Activated CD4-positive, alpha-beta T cell treated with anti-CD3 and anti-CD28 coated beads, Interleukin-2, Interleukin-6, amounts not matched to agents 100 ng/mL and 50 ng/mL, durations not matched to agents 16 hours and 8 hours (primary cell): Measurements from ENCODE around the gene SLC16A6.
"Not testable (repeated sequence)": the region's sequence is repeated elsewhere in the genome, so short reads cannot be mapped to it uniquely, and the experiment has no call there.

Source experiments
- DNase-seq: peaks from one replicate; pipeline ENCODE4 v3.0.0-alpha.2; 2020

The SLC16A6 gene

DNA sequence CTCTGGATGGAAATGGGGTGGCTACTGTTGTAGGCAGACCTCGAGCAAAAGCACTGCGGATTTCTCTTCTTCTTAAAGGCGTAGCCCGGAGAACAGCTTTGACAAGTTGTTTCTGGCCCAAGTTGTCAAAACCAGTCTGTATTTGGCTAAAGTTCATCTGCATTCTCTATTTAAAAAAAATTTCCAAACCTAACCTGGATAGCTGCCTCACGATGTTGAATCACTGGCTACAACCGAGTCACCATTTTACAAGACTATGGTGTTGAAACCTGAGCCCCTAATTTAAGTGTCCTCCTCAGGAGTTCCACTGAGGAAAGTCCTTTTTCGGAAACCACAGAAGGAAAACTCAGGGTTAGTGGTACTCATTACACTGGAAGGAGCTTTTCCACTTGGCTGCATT is 1.5 kb downstream of the SLC16A6 start:
- no peak for DNase-seq

GRCh38 chr17:68288804-68289203 is 2.1 kb downstream of the SLC16A6 start:
- peak; percentile 35 for DNase-seq

DNA sequence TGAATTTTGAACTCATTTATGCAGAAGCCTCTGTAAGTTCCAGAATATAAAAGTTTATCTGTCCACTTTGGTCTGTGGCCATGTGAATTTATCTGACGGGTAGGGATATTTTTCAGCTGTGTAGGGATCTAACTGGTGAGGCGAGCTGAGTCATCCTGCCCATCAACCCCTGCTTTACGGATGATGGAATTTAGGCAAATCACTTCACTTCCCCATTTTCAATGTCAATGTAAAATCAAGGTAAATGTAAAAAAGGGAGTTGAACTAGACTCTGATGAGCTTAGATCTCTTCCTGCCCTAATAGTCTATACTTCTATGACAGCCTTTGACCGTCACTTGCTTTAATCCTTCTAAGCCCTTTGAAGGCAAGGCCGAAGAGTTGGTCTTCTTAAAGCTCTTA is 2.6 kb downstream of the SLC16A6 start:
- no peak for DNase-seq

DNA sequence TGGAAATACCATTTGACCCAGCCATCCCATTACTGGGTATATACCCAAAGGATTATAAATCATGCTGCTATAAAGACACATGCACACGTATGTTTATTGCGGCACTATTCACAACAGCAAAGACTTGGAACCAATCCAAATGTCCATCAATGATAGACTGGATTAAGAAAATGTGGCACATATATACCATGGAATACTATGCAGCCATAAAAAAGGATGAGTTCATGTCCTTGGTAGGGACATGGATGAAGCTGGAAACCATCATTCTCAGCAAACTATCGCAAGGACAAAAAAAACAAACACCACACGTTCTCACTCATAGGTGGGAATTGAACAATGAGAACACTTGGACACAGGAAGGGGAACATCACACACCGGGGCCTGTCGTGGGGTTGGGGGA is 9.0 kb downstream of the SLC16A6 start:
- not testable (repeated sequence) for DNase-seq

DNA sequence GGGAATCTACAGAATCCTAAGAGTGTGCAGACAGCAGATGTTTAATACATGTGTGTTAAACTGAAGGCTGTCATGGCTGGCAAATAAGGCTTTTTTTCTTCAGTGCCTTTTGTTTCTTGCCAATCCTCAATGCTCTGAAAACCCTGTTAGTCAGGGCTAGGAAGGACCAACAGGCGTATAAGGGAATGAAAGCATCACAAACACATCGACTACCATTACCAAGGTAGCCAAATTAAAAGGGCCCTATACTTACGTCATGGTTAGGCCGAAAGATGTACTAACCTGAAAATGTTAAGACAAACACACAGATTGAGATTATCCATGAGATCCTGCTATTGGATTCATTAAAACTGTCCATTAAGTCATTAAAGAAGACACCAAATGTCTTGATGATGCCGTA is 13.1 kb downstream of the SLC16A6 start:
- no peak for DNase-seq

DNA sequence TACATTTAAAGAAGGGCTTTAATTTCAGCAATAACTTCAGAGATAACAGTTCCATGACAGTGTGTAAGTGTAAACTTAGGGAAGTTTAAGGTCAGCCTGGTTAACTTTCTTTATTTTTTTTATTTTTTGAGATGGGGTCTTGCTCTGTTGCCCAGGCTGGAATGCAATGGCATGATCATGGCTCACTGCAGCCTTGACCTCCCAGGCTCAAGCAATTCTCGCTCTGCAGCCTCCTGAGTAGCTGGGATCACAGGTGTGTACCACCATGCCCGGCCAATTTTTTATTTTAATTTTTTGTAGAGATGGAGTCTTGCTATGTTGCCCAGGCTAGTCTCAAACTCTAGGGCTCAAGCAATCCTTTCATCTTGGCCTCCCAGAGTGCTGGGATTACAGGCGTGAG is 14.6 kb downstream of the SLC16A6 start:
- not testable (repeated sequence) for DNase-seq

- no peak for DNase-seq
Measured at GRCh38 chr17:68273722-68274121, 17.2 kb downstream of the SLC16A6 start.

- not testable (repeated sequence) for DNase-seq
Measured at GRCh38 chr17:68265833-68266232, 25.1 kb downstream of the SLC16A6 start.

DNA sequence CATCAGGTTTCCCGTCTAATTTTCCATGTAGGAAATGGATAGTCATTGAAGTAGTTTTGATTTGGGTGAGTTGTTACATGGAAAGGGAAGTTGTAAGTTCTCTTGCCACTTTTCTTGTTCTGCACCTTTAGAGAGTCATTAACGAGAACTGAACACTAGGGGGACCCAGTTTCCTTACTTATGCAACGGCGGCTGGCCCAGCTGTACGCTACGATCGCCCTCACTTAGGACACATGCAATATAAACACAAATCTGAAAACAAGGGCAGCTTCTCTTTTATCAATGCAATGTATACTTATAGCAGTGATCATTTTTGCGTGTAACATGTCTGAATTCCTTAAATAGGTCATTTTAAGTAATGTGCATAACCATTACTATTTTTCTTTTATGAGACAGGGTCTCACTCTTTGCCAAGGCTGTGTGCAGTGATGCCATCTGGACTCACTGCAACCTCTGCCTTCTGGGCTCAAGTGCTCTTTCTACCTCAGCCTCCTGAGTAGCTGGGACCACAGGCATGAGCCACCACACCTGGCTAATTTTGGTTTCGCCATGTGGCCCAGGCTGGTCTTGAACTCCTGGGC is 27.7 kb downstream of the SLC16A6 start:
- peak; percentile 61 for DNase-seq

DNA sequence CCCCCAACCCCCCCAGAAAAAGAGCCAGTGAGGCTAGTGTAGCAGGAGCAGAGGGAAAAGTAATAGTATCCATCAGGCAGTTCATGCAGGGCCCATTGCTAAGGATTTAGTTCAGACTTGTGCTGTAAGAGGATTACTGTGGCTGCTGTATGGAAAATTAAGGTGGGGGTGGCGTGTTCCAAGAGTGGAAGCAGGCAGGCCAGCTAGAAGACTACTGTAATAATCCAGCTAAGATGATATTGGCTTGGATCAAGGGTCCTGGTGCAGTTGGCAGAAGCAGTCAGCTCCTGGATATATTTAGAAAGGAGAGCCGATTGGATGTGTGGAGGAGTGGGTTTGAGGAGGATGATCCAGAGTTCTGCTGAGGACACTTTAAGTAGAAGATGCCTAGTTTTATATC is 28.5 kb downstream of the SLC16A6 start:
- DNase-seq = not testable (repeated sequence)

DNA sequence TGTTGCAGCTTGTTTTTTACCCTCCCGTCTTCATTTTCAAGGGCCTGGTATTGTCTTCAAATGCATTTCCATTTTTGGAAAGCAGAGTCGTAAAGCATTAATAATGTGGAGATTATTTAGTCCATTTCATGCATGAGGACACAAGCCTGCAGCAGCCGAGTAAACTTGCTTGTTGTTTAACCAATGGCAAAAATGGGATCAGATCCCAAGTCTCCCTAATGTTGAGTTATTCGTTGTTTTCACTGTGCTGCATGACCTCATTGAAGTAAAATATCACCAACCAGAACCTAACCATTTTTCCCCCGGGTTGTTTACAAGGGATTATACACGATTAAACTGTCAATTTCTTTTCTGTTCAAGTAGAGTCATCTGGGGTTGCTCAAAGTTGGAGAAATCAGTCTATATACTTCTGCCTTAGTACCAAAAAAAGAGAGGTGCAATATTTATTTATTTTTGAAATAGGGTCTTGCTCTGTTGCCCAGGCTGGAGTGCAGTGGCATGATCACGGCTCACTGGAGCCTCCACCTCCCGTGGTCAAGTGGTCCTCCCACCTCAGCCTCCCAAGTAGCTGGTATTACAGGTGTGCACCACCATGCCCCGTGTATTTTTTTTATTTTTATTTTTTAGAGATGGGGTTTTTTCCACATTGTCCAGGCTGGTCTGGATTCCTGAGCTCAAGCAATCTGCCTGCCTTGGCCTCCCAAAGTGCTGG is 30.7 kb downstream of the SLC16A6 start:
- no peak for DNase-seq

- DNase-seq = not testable (repeated sequence)
Measured at GRCh38 chr17:68259648-68259951, 31.3 kb downstream of the SLC16A6 start.

GRCh38 chr17:68258890-68259647 is 31.9 kb downstream of the SLC16A6 start:
- DNase-seq = peak; percentile 87

- peak; percentile 69 for DNase-seq
Measured at GRCh38 chr17:68257934-68258333, 33.0 kb downstream of the SLC16A6 start.

GRCh38 chr17:68256701-68257100 is 34.2 kb downstream of the SLC16A6 start:
- not testable (repeated sequence) for DNase-seq

- DNase-seq = peak; percentile 61
Measured at GRCh38 chr17:68255731-68256538, 35.0 kb downstream of the SLC16A6 start.

GRCh38 chr17:68255151-68255550 is 35.8 kb downstream of the SLC16A6 start:
- DNase-seq = no peak

GRCh38 chr17:68253426-68253825 is 37.5 kb downstream of the SLC16A6 start:
- peak; percentile 41 for DNase-seq

DNA sequence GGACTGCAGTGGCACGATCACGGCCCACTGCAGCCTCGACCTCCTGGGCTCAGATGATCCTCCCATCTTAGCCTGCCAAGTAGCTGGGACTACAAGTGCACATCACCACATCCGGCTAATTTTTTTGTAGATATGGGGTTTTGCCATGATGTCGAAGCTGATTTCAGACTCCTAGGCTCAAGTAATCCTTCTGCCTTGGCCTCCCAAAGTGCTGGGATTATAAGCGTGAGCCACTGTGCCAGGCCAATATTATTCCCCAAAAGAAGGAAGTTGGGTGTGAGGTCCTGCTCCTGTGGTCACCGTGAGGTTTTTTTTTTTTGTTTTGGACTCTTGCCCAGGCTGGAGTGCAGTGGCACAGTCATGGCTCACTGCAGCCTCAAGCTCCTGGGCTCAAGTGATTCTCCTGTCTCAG is 41.6 kb downstream of the SLC16A6 start:
- peak; percentile 54 for DNase-seq

- peak; percentile 70 for DNase-seq
Measured at GRCh38 chr17:68248891-68249290, 42.0 kb downstream of the SLC16A6 start.

DNA sequence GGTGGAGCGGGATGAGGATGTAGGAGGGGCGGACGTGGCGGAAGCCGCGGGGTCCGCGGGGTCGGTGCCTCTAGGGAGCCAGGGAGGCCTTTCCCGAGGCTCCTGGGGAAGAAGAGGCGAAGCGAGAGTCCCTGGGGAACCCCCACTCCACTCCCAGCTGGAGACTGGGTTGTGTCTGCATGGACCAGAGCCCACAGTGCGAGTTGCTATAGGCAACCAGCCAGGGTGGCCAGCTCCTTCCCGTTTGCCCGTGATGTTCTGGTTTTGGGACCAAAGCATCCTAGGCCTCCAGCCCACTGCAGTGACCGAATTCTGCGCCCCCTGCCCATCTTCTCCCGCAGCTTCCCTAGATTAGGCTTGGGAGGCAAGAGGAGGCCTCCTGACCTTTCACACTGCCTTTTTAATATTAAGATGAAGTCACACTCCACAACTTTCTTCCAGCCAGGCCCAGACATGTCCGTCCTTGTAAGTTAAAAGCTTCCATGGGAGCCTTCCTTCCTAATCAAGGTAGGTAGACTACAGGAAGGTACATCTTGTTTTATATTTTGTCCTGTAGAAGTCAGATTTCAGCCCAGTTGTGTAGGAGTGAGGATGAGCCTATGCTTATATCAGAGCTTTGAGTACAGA is 42.6 kb downstream of the SLC16A6 start:
- DNase-seq = no peak

DNA sequence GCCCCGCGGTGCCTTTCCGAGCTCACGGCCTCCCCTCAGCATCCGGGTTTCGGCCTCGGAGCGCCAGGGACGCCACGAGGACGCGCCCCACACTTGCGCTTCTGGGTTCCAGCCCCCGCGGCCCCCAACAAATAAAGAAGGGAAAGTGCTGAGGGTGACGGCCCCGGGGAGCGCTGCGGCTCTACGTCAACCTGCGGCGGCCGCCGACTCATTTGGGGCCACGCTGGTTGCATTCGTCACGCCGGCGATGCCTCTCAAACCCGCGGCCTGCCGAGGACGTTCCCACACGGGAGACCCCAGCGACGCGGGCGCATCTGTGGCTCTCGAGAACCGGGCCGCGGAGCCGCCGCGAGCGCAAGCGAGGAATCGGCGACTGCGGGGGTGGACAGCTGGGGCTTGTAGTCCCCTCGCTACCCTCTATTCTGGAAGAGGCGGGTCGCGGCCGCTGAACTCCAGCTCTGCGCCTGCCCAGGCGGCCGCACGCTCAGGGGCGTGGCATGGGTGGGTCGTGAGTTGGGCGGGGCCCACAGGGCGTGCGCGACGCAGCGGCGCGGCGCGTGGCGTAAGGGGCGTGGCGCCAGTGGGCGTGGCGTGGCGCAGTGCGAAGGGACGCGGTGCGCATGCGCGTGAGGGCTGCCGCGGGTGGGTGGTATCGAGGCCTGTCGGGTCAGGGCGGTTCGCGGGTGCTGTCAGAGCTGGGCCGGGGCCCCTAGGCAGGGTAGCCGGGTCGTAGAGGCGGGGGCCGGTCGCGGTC is 43.3 kb downstream of the SLC16A6 start, which contains the start of gene AMZ2:
Gene AMZ2 (plus strand): TSS at position 599 of the 754 bp plus-strand sequence. CDS start 2,145 bp downstream, outside the sequence.
- peak; percentile 97 for DNase-seq
